Activated CD8-positive, alpha-beta memory T cell treated with anti-CD3 and anti-CD28 coated beads for 36 hours (primary cell): ENCODE results near the gene CALML4. TPM values are rescaled to one million over a fixed set of nuclear protein-coding genes. Genes with fewer than 3 reads are reported as not detected.

Experiments used
- CTCF ChIA-PET: fragments of 350-600 bp; sonication (Branson Sonifier 250); formaldehyde crosslinking; loops from one replicate; lab custom pipeline; 2021; ENCODE audit warnings: antibody characterized with exemption; lab: Charles Lee
- POLR2A ChIA-PET: fragments of 350-600 bp; sonication (Branson Sonifier 250); formaldehyde crosslinking; loops from one replicate; lab custom pipeline; 2021; ENCODE audit warnings: antibody characterized with exemption; lab: Charles Lee
- total RNA-seq, 2 experiments: library from RNA; stranded (reverse); gene quantifications; one replicate each; pipeline ENCODE4 v1.2.3, GENCODE V29; 2021

The CALML4 gene
- total RNA-seq, 2 experiments from 2014 or later, result 7.5 to 8.0 TPM

DNA sequence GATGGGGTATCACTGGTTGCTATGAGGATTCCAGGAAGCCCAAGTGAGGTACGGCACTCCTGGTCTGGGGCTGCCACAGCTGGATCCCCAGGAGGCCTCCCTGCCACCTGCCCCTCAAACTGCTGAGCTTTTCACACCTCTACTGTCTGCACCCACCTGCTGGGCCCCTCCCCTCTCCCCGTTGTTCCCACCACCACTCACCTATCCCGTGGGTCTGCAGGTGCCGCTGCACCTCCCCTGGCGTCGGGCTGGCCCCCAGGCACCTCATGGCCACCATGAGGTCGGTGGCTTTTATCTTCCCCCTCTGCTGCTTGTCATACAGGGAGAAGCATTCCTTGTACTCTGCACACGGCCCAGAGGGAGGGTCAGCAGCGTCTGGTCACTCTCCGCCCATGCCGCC, 5.8 kb downstream of the CALML4 start:
- ChIA-PET CTCF (no interaction called here), POLR2A (no interaction called here)

DNA sequence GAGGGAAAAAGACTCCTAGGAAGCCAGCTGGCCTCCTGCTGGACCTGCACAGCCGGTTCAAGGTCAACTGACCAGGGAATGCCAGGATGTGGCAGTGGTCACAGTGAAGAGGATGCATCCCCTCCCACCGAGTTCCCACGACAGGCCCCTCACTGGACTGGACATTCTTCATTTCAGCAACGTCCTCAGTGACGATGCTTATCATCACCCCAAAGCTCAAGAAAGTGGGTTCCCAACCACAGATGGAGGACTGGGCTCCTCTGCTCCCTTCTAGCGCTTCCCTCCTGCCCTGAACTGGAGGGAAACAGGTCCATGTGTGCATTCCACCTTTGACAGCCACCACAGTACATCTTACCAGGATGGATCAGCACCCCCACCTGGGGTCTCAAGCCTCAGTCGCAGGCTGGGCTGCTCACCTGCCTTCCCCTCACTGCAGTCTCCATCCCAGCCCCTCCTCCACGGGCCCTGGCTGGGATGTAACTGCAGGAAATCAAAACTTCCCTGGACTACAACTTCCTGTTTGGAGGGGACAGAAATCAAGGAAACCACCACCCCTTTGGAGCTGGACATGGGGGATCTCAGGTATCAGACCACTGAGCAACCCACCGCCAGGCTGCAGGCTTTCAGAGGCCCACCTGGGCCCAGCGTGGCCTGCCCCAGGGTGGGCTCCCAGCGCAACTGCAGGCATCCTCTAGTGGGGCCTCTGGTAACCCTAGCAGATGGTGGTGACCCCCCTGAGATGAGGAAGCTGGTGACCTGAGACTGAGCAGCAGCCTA, 7.3 kb downstream of the CALML4 start:
- CTCF ChIA-PET, result no interaction called here
- POLR2A ChIA-PET, result no interaction called here

DNA sequence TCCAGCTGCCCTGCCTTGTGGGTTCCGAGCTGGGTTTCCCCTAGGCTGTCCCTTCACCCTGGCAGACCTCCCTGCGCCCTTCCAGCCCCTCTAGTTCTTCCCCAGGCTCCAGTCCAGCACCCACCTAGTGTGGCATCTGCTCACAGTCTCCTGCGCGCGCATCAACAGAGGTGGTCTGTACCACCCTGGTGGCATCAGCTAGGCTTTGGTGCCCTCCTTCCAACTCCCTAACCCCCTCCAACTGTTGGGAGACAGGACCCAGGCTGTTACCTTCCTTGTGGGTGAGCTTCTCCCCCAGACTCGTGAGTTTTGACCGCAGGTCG, 8.0 kb downstream of the CALML4 start:
- POLR2A ChIA-PET, result interaction anchor here (1.3 kb wide), 1 partner anchor 10 kb away, joined by 3 read pairs; no protein-coding TSS in a partner anchor

DNA sequence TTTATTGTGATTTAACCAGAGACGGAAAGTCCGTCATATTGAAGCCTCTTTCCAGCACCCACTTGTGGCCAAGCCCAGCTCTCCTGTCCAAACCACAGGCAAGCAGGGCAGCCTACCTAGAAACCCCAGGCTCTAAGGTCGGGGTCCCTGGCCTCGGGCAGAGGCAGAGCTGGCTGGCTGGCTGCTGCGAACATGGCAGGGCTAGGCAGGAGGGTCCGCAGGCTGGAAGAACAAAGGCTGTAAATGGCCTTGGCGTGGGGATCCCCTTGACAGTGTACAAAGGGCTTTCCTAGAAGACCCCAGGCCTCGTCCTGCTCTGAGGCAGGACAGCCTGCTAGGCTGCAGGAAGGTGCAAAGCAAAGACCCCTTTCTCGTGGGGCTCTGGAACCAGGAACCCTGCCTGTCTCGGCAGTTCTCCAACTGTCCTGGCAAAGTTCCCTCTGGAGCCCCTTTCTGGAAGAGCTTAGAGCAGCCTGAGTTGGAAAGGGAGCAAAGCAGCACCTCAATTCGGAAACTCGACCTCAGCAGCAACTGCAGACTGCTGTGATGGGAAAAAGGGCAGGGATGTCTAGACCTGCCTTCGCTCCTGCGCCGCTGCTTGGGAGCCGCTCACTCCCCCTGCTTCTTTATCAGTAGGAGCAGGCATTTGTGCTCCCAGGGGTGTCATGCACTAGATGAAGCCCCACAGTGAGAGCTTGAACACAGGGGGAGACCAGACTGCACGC, 8.5 kb downstream of the CALML4 start:
- CTCF ChIA-PET, result no interaction called here
- POLR2A ChIA-PET, result interaction anchor here (1.3 kb wide), 1 partner anchor 11 kb away, joined by 3 read pairs; no protein-coding TSS in a partner anchor

More for the DNA sequence above, 8.0 kb downstream of the CALML4 start:
- CTCF ChIA-PET, result no interaction called here

DNA sequence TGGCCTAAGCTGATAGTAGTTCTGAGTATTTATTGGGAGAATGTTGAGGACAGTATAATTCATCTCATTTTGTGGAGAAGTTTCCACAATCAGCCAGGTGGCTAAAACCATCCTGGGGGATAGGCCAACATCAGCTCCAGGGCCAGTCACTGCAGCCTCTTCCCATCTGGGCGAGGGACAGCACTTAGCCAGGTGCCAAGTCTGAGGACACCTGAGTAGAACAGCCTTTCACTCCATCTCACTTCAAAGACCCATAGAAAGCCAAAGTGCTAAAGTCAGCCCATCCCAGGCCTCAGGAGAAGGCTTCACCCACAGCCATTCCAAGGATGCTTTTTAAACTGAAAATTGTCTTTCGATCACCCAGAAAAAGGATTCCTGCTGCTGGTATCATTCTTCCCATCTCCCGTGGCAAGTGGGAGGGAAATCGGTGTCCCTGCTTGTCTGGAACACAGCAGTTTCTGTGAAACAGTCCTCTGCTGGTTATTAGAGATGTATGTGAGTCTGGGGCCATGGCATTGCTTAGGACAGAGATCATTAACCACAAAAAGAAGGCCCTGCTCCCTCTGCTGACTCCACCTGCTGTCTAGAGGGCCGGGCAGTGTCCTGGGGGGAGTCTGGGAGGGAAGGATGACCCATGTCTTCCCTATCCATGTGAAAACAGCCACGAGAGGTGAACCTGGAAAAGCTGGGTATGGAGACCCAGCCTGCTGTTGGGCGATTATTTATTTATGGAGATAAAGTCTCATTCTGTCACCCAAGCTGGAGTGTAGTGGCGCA, 9.6 kb downstream of the CALML4 start:
- ChIA-PET CTCF (interaction anchor here (0.7 kb wide), 2 partner anchors 25 to 520 kb away, joined by 3 to 4 read pairs; no protein-coding TSS in a partner anchor), POLR2A (interaction anchor here (0.7 to 1.3 kb wide), 3 partner anchors 12 to 710 kb away, joined by 3 to 4 read pairs (median 3); no protein-coding TSS in a partner anchor)

DNA sequence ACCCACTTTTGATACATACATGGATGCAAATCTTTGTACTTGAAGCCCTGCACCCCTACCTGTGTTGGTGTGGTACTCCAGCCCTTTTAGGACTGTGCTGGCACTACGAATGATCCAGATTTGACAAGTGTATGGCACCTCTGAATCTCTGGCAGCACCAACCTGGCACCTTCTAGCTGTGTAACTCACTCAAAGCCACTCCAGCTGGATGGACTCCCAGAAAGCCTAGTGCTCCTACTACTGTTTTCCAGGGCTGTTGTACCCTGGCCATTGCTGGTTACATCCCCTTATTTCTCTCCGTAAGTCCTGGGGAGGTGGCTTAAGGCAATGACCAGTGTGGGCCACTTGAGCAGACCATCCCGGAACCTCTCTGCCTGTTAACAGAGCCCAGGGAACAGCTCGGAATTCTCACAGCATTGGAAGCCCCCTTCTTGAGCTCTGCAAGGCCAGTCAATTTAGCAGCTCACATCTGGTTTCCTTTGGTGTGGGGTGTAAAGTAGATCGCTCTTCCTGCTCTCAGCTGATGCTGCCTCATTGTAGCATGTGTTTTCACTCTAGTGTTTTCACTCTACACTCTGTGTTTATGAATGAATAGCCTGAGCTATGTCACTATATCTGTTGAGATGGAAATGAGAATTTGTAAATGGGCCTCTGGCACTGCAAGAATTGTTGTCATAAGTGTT, 12.2 kb downstream of the CALML4 start:
- ChIA-PET POLR2A (no interaction called here), CTCF (no interaction called here)

DNA sequence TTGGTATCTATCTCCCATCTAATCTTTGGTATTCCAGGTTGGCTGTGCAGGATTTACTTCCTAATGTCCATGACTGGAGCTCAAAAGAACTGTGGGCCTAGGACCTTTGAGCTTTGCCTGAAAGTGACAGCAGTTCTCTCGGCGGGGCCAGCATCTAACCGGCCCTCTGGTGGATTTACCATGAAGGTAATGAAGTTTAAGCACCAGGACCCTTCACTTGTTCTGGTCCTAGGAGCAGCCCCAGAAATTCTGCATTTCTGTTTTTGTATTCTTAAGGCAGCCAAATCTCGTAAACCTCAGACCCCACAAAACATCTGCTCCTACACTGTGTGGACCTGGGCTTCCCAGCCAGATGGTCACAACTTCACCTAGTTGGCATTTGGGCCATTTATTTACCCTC, 13.0 kb downstream of the CALML4 start:
- ChIA-PET CTCF (no interaction called here), POLR2A (no interaction called here)

DNA sequence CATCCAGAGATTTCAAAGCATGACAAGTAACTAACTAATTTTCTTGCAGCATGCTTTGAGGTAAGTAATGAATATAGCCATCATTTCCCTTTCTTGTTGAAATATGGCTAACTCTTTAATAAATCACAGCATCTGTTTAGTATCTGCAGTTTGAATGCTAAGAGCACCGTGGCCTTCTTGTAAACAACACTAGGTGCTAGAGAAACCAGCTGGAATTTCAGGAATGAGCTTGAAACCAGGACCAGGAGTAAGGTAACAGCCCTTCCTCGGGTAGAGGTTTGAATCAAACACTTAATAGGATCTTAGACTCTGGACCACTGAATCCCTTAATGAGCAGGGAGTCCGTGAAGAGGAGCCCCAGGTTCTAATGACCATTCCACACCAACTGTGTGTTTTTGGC, 13.6 kb downstream of the CALML4 start:
- CTCF ChIA-PET, result no interaction called here
- POLR2A ChIA-PET, result no interaction called here

DNA sequence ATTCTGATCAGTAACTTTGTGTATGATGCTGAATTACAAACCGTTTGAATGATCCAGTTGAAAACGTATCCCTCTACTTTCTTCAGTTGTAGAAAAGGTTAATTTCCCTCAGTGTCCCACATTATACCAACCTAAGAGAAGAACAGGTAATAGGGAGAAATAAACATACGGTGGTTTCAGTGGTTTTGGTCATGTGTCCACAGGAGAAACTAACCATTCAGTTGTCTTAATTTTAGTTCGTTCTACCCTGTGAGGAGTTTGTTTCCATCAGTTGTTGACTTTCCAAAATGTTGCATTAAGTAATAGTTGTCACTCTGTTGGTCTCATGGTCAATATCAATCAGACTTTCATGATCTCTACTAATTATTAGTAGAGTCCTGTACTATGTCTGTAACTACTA, 15.1 kb downstream of the CALML4 start:
- POLR2A ChIA-PET, result no interaction called here
- CTCF ChIA-PET, result no interaction called here

DNA sequence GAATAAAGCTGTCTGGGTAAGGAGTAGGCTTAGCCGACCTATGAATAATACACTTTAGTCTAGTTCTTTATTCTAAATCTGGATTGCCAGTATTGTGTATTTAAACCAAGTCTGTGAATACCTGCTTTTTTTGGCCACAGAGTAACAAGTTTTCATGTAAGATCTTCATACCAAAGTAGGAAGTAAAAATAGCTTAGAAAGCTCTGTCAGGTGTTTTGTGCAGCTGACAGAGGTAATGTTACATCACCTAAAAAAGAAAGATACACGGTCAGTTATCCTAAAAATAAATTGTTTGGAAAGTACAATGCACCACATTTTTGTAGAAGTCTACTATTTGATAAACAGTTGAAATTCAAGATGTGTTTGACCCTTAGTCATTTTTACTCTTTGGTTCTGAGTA, 16.5 kb downstream of the CALML4 start:
- ChIA-PET POLR2A (no interaction called here), CTCF (no interaction called here)

DNA sequence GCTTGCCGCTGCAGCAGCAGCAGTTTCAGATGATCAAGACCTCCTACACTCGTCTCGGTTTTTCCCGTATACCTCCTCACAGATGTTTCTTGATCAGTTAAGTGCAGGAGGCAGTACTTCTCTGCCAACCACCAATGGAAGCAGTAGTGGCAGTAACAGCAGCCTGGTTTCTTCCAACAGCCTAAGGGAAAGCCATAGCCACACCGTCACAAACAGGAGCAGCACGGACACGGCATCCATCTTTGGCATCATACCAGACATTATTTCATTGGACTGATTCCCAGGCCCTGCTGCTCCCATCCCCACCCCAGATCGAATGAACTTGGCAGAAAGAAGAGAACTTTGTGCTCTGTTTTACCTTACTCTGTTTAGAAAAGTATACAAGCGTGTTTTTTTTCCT, 17.6 kb downstream of the CALML4 start:
- POLR2A ChIA-PET, result no interaction called here
- CTCF ChIA-PET, result no interaction called here

DNA sequence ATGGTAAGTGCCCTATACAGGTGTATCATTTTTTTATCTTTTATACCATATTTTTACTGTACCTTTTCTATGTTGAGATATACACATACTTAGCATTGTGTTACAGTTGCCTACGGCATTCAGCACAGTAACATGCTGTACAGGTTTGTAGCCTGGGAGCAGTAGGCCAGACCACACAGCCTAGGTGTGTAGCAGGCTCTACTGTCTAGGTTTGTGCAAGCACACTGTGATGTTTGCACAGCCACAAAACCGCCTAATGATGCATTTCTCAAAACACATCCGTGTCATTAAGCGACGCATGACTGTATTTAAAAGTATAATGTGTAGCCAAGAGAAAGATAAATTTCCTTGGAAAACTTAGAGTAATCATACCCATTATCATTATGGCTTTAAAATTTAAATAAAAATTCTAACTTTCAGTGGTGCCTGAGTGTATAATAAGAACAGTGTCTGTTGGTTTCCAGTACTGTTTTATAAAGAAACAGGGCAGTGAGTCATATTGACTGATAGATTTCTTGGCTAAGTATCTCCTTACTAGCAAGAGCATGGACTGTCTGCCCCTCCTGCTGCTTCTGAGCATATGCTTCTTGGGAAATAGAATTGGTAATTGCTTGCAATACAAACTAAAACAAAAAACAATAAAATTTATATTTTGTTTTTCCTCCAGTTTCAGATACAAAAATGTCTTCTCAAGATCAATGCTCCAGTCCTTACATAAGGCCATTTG, 18.3 kb downstream of the CALML4 start:
- POLR2A ChIA-PET, result no interaction called here
- CTCF ChIA-PET, result no interaction called here

DNA sequence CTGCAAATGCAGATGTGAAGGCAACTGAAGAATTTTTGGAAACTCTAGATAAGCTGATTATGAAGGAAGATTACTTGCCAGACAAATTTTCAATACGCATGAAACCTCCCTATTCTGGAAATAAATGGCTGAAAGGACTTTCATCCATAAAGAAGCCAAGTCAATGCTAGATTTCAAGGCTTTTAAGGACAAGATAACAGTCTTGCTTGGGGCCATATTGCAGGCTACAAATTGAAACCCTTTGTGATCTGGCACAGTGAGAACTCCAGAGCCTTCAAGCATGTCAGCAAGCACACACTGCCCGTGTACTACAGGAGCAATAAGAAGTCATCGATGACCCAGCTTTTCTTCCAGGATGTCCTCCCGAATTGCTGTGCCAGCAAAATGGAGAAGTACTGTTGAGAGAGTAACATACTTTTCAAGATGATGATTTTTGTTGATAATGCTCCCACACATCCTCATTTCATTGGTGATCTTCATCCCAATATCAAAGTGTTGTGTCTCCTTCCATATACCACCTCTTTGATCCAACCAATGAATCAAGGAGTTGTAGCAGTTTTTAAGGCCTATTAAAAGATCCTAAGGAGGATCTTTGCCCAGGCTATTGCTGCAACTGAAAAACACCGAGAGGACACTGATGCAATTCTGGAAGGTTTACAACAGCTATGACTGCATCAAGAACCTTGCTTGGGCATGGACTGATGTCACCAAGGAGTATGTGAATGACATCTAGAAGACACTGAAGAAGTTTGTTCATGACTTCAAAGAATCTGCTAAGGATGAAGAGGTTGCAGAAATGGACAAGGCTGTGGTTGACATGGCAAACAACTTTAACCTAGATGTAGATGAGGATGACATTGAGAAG, 20.3 kb downstream of the CALML4 start:
- CTCF ChIA-PET, result interaction anchor here (1.2 to 1.8 kb wide), 2 partner anchors 23 to 321 kb away, joined by 4 to 5 read pairs; no protein-coding TSS in a partner anchor
- POLR2A ChIA-PET, result interaction anchor here (0.6 kb wide), 1 partner anchor 391 kb away, joined by 4 read pairs; no protein-coding TSS in a partner anchor

DNA sequence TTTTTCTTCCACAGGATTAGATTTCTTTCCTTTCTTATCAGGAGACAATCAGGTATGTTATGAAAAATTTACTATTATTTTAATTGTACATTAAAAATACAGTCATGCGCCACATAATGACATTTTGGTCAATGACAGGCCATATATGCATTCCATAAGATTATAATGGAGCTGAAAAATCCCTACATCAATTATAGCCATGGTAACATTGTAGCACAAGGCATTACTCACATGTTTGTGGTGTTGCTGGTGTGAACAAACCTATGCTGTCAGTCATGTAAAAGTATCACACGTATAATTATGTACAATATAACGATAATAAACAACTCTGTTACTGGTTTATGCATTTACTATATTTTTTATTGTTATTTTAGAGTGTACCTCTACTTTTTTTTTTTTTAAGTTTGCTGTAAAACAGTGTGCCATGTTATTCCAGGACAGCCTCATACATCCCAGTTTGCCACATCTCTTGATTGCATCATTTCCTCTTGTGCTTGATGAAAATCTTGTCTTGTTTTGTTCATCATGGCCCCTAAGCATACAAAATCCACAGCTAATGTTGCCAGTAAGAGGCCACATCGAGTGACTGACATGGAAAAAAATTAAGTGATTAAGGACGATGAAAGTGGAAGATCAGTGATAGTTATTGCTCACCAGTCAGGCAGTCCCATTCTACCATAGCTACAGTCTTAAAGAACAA, 21.4 kb downstream of the CALML4 start:
- POLR2A ChIA-PET, result no interaction called here

DNA sequence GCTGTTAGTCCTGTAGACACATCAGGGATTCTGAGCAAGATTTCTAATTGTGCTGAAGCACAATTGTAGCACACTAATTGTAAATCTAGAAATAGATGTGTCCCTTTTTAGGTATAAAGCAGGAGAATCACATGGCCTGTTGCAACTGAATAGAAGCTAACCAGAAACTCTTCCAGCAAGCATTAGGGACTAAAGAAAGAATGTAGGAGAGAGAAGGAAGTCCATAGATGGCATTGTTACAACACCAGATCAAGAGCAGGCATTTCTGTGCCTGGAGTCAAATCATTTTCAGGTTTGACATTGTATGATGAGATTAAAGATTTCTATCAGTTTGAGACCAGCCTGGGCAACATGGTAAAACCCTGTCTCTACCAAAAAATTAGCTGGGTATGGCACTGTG, 27.4 kb downstream of the CALML4 start:
- POLR2A ChIA-PET, result no interaction called here

More for the DNA sequence above, 21.4 kb downstream of the CALML4 start:
- CTCF ChIA-PET, result interaction anchor here (1.2 to 1.8 kb wide), 2 partner anchors 22 to 320 kb away, joined by 4 to 5 read pairs; no protein-coding TSS in a partner anchor

DNA sequence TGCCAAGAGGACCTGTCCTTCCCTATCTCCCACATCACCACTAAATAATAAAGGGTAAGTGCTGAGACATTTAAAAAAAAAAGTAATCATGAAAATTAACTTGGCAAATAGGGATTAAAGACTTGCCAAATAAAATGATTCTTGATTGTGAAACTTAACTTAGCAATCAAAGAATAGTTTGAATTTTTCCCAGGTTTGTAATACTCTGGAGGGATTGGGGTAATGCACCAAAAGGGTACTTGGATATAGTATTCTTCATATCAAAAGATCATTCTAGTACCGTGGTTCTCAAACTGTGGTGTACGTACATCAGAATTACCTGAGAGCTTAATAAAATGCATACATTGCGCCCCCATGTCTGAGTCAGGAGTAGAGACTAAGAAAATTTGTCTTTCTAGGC, 28.5 kb downstream of the CALML4 start:
- CTCF ChIA-PET, result no interaction called here
- POLR2A ChIA-PET, result no interaction called here

More for the DNA sequence above, 27.4 kb downstream of the CALML4 start:
- CTCF ChIA-PET, result no interaction called here

DNA sequence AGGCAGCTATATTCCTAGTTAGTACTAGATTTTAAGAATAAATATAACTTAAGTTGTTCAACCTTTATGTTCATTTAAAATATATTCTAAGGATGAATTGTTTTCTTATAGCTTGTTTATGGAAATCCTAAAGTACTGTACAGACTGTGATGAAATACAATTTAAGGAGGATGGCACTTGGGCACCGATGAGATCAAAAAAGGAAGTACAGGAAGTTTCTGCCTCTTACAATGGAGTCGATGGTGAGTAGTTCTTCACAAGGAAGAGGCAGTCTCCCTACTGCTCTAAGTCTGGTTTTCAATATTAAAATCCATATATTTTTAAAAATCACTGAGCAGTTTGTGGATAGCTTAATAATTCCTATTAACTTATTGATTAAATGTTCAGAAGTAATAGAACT, 29.6 kb downstream of the CALML4 start:
- CTCF ChIA-PET, result no interaction called here
- POLR2A ChIA-PET, result no interaction called here
